ENCODE measurements around the gene CYLD. TPM values are rescaled to one million over a fixed set of nuclear protein-coding genes. Genes with fewer than 3 reads are reported as not detected.

CYLD gene
- total and polyA plus RNA-seq, 2 experiments from 2014 or later = 13.6 to 16.1 TPM

DNA sequence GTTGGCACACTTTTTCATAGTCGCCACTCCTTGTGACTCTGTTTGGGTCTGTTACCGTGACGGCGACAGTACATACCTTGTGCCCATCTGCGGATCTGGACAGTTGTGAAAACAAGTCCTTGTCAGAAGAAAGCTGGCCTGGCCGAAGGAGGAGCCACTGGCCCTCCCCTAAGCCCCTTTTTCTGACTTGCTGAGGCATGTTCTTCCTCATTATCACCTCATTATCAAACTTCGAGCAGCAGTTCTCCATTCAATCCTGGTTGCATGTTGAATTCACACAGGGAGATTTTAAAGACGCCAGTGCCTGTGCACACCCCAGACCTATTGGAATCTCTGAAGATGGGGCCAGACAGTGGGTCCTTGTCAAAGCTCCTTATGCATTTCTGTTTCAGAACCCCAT is 61.1 kb downstream of the CYLD start:
- Histone ChIP-seq H3K4me1 (ENCODE audit: low read depth) (peaks cover 3% of the 10 kb centered on the region), H3K9me3 (ENCODE audit: low read depth) (no peaks in the 10 kb centered on the region), H3K27ac (no peak overlapping the region), H3K27me3 (no peaks in the 10 kb centered on the region), H3K36me3 (no peaks in the 10 kb centered on the region), H3K4me3 (no peak overlapping the region)
- TF ChIP-seq, protein P1, sequence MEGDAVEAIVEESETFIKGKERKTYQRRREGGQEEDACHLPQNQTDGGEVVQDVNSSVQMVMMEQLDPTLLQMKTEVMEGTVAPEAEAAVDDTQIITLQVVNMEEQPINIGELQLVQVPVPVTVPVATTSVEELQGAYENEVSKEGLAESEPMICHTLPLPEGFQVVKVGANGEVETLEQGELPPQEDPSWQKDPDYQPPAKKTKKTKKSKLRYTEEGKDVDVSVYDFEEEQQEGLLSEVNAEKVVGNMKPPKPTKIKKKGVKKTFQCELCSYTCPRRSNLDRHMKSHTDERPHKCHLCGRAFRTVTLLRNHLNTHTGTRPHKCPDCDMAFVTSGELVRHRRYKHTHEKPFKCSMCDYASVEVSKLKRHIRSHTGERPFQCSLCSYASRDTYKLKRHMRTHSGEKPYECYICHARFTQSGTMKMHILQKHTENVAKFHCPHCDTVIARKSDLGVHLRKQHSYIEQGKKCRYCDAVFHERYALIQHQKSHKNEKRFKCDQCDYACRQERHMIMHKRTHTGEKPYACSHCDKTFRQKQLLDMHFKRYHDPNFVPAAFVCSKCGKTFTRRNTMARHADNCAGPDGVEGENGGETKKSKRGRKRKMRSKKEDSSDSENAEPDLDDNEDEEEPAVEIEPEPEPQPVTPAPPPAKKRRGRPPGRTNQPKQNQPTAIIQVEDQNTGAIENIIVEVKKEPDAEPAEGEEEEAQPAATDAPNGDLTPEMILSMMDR (IDR thresholded peaks at IDR 0.05; ENCODE audit: low read depth, low read length) = no peak
- no peak for DNase-seq (ENCODE audit: low read depth in 1 of 2, low spot score in 1 of 2)

DNA sequence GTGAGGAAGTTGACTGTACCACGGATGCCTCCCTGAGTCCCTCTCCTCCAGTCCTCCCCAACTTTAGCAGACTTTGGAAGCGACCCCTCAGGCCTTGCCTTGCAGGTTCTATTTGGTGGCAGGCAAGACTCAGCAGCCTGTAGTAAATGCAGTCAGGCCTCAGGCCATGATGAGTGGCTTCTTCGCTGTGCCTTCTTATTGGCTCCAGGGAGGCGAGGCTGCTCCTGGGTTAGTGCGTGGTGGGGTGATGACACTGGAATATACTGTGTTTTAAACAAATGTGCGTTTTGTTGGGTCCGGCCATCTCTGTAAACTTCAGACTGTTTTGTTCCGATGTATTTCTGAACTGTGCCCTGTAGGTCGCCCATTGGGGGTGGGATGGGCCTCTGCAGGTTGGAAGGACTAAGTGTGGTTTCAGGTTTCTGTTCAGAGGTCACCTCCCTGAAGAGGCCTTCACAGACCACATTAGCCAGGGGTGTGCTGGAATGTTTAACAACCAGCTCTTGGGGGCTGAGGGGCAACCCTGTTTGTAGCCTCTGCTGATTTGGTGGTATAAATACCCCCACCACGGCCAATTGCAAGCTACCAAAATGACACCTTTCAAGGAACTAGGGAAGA is 62.5 kb downstream of the CYLD start:
- H3K4me3 ChIP-seq = no peak overlapping the region
- no peaks in the 10 kb centered on the region for H3K9me3 ChIP-seq (ENCODE audit: low read depth)
- no peaks in the 10 kb centered on the region for H3K27me3 ChIP-seq
- peak in 1 of 2 donors; percentile 36 for DNase-seq (ENCODE audit: low read depth in 1 of 2, low spot score in 1 of 2)
- TF ChIP-seq, protein P1 (IDR thresholded peaks at IDR 0.05; ENCODE audit: low read depth, low read length) = no peak
- H3K27ac ChIP-seq = no peak overlapping the region
- no peaks in the 10 kb centered on the region for H3K36me3 ChIP-seq
- peaks cover 3% of the 10 kb centered on the region for H3K4me1 ChIP-seq (ENCODE audit: low read depth)

DNA sequence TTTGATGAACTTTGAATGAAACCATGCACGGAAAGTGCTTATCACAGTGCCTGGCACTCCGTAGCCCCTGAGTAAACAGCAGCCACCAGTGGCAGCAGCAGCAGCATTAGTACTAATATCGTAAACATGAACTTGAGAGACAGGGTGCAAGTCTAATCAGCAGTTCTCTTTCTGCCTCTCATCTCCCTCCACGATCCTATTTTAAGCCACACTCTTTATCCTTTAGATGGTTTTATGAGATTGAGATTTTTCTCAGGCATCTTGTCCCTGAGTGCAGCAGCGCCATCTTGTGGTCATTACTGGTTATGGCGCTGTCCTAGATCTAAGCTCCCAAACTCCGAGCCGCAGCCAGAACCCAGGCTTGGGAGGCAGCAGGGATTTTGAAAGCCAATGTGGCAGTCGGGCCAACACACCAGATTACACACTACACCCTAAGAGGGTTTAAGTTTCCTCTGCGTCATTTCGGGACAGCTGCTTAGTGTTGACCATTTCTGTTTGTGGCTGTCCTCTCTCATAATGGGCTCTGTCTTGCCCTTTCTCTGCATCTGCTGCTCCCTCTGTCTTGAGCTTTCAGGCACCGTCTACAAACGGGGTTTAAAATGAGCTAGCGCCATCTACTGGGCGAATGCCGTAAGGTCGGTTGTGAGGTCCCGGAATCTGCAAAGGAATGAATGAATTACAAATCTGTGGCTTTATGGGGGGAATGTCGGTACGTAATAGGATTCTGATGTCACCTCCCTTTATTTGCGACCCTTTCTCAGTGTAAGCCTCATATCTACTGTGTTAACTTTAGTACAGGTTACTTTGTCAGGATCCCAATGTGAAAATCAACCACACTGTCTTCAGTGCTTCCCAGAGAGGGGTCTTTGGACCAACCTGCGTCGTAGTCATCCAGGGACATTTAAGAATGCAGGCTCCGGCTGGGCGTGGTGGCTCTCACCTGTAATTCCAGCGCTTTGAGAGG is 64.5 kb downstream of the CYLD start:
- H3K9me3 ChIP-seq (ENCODE audit: low read depth) = no peaks in the 10 kb centered on the region
- H3K27ac ChIP-seq = no peak overlapping the region
- H3K4me3 ChIP-seq = peak overlapping the region; percentile 9
- TF ChIP-seq, protein P1 (IDR thresholded peaks at IDR 0.05; ENCODE audit: low read depth, low read length) = peak; percentile 80
- peaks cover 3% of the 10 kb centered on the region for H3K4me1 ChIP-seq (ENCODE audit: low read depth)
- no peaks in the 10 kb centered on the region for H3K36me3 ChIP-seq
- H3K27me3 ChIP-seq = no peaks in the 10 kb centered on the region
- peak; percentile 91 to 93 for DNase-seq (ENCODE audit: low read depth in 1 of 2, low spot score in 1 of 2)

DNA sequence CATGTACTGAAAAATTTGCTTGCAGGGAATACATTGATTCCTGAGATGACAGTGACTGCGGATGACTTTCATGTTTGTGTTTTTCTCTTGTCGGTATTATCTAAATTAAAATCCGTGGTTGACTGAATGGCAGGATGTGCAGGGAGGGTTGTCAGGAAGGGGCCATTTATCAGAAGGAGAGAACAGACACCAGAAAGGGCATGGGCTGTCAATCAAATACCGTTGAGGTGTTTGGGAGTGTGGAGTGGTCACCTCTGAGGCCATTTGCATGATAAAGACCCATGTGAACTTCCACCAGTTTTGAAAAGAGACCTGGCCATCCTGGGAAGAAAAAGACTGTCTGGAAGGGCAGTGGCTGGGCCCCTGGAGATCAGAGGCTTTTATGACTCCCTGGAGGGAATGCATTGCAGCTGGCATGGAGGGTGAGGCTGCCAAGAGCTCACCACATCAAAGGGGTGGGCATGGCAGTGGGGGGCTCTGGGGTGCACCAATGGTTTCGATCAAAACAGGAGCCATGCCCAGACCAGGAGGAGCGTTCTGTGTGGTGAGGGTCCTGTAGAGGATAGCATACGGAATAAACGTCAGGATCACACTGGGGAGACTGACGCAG is 67.1 kb downstream of the CYLD start:
- Histone ChIP-seq H3K9me3 (ENCODE audit: low read depth) (no peaks in the 10 kb centered on the region), H3K36me3 (no peaks in the 10 kb centered on the region), H3K27ac (no peak overlapping the region), H3K4me1 (ENCODE audit: low read depth) (peaks cover 3% of the 10 kb centered on the region), H3K4me3 (no peak overlapping the region), H3K27me3 (no peaks in the 10 kb centered on the region)
- DNase-seq (ENCODE audit: low read depth in 1 of 2, low spot score in 1 of 2) = no peak
- TF ChIP-seq, protein P1 (IDR thresholded peaks at IDR 0.05; ENCODE audit: low read depth, low read length) = no peak

DNA sequence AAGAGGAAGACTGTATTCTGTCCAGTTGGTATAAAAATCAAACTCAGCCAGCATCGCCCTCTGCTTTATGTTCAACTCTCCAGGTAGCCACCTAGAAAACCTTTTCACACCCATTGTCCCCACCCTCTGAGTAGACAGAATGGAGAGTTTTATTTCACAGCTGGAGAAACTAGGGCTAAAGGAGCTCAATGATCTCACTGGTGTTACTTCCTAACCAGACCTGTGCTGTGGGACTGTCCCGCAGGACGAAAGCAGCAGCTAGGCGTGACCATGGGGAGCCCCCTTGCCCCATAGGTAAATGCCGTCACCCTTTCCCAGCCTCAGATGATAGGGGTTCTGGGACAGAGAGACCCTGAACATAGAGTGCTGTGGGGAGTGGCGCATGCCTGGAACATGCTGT is 67.7 kb downstream of the CYLD start:
- no peak for DNase-seq (ENCODE audit: low read depth in 1 of 2, low spot score in 1 of 2)
- TF ChIP-seq, protein P1 (IDR thresholded peaks at IDR 0.05; ENCODE audit: low read depth, low read length) = no peak
- no peak overlapping the region for H3K27ac ChIP-seq
- H3K4me1 ChIP-seq (ENCODE audit: low read depth) = peaks cover 3% of the 10 kb centered on the region
- H3K4me3 ChIP-seq = no peak overlapping the region
- H3K9me3 ChIP-seq (ENCODE audit: low read depth) = no peaks in the 10 kb centered on the region
- no peaks in the 10 kb centered on the region for H3K27me3 ChIP-seq
- no peaks in the 10 kb centered on the region for H3K36me3 ChIP-seq

All from cardiac muscle cell (in vitro differentiated cells and primary cell).